PC-9 (cell line): ENCODE results near the gene ASPHD1. TPM values are rescaled to one million over a fixed set of nuclear protein-coding genes. Genes with fewer than 3 reads are reported as not detected.

Source experiments
- BruUV-seq: library from RNA; stranded (reverse); fragments of 400-500 nt; replicated peaks from 2 replicates; lab custom pipeline; 2021; lab: Mats Ljungman, UMichigan
- CTCF ChIA-PET: fragments of 300-600 bp; sonication (Branson Sonifier 250); formaldehyde crosslinking; loops from one replicate; lab custom pipeline; 2022; ENCODE audit warnings: antibody characterized with exemption; lab: Charles Lee
- POLR2A ChIA-PET: fragments of 300-600 bp; sonication (Branson Sonifier 250); formaldehyde crosslinking; loops from one replicate; lab custom pipeline; 2022; ENCODE audit warnings: antibody characterized with exemption; ENCODE audit not compliant: unreplicated experiment; lab: Charles Lee
- DNase-seq, 2 experiments: peaks; one replicate each; pipeline versions ENCODE4 v3.0.0 to v3.0.0-alpha.2; 2015 to 2022; ENCODE audit warnings: mixed read lengths in 1 of 2
- H2AFZ ChIP-seq: fragments of 200-600 bp; sonication (generic); 2 replicates; pipeline ENCODE4 v1.8.1; 2017; ENCODE audit warnings: antibody characterized with exemption
- H3F3A ChIP-seq: fragments of 200-600 bp; sonication (generic); 2 replicates; pipeline ENCODE4 v1.8.1; 2017; ENCODE audit warnings: antibody characterized with exemption, mild to moderate bottlenecking, low read depth; ENCODE audit not compliant: insufficient read depth
- H3K27ac ChIP-seq: fragments of 200-600 bp; sonication (generic); 2 replicates; pipeline ENCODE4 v1.6.1; 2016; ENCODE audit warnings: mixed run types
- H3K27me3 ChIP-seq: fragments of 200-600 bp; sonication (generic); 2 replicates; pipeline ENCODE4 v1.6.1; 2016; ENCODE audit warnings: low read depth, mixed run types; ENCODE audit not compliant: insufficient read depth
- H3K36me3 ChIP-seq: fragments of 200-600 bp; sonication (generic); 2 replicates; pipeline ENCODE4 v1.6.1; 2016; ENCODE audit warnings: low read depth, mixed run types
- H3K4me1 ChIP-seq: fragments of 200-600 bp; sonication (generic); replicated peaks from 2 replicates; pipeline ENCODE4 v1.6.1; 2016; ENCODE audit warnings: mixed run types; ENCODE audit not compliant: insufficient read depth
- H3K4me2 ChIP-seq: fragments of 200-600 bp; sonication (generic); 2 replicates; pipeline ENCODE4 v1.6.1; 2017; ENCODE audit warnings: mixed run types
- H3K4me3 ChIP-seq: fragments of 200-600 bp; sonication (generic); 2 replicates; pipeline ENCODE4 v1.6.1; 2016; ENCODE audit warnings: mixed run types
- H3K79me2 ChIP-seq: fragments of 200-600 bp; sonication (generic); 2 replicates; pipeline ENCODE4 v1.6.1; 2017; ENCODE audit warnings: low read depth, mixed run types
- H3K9me2 ChIP-seq: fragments of 200-600 bp; sonication (generic); 2 replicates; pipeline ENCODE4 v1.8.1; 2017; ENCODE audit warnings: mild to moderate bottlenecking; ENCODE audit not compliant: insufficient read depth
- H3K9me3 ChIP-seq: fragments of 200-600 bp; sonication (generic); 2 replicates; pipeline ENCODE4 v1.8.1; 2016; ENCODE audit warnings: low read depth; ENCODE audit not compliant: insufficient read depth
- H4K20me1 ChIP-seq: fragments of 200-600 bp; sonication (generic); 2 replicates; pipeline ENCODE4 v1.8.1; 2017; ENCODE audit not compliant: insufficient read depth
- EZH2 ChIP-seq: fragments of 200-600 bp; sonication (generic); IDR thresholded peaks from 2 replicates; pipeline ENCODE4 v1.8.0; 2017; ENCODE audit warnings: antibody characterized with exemption, low read depth
- intact Hi-C: fragments of 100-400 bp; cut with micrococcal nuclease; formaldehyde crosslinking; loops from one replicate; pipeline ENCODE4 v1.10.0; 2022; ENCODE audit not compliant: unreplicated experiment
- total RNA-seq: library from RNA; stranded (reverse); gene quantifications from 2 replicates; pipeline ENCODE4 v1.2.3, GENCODE V29; 2021
- TF ChIP-seq, protein P1 (sequence below): fragments of 200-600 bp; sonication (generic); conservative IDR thresholded peaks from 2 replicates; pipeline ENCODE4 v1.6.1; 2017; ENCODE audit warnings: mixed run types, antibody characterized with exemption, mild to moderate bottlenecking, moderate library complexity

The ASPHD1 gene
- total RNA-seq, 1 experiment from 2014 or later = 8.3 TPM

DNA sequence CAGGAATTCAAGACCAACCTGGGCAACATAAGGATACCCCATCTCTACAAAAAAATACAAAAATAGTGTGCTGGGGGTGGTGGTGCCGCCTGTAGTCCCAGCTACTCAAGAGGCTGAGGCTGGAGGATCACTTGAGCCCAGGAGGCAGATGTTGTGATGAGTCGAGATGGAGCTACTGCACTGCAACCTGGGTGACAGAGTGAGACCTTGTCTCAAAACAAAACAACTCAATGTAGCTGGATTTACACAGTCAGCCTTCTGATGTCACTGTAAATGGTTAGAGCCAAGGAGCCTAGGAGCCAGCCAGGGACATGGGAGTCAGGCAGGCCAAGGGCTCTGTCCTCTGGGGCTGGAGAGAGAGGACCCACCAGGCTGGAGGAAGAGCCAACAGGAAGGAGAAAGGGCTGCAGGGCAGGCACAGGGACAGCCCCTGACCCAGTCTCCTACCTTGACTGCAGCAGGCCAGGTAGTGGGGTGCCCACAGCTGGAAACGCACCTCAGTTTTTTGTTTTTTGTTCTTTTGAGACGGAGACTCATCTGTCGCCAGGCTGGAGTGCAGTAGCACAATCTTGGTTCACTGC is 45.7 kb upstream of the ASPHD1 start:
- no peaks in the 10 kb centered on the region for H3K79me2 ChIP-seq
- TF ChIP-seq, protein P1, sequence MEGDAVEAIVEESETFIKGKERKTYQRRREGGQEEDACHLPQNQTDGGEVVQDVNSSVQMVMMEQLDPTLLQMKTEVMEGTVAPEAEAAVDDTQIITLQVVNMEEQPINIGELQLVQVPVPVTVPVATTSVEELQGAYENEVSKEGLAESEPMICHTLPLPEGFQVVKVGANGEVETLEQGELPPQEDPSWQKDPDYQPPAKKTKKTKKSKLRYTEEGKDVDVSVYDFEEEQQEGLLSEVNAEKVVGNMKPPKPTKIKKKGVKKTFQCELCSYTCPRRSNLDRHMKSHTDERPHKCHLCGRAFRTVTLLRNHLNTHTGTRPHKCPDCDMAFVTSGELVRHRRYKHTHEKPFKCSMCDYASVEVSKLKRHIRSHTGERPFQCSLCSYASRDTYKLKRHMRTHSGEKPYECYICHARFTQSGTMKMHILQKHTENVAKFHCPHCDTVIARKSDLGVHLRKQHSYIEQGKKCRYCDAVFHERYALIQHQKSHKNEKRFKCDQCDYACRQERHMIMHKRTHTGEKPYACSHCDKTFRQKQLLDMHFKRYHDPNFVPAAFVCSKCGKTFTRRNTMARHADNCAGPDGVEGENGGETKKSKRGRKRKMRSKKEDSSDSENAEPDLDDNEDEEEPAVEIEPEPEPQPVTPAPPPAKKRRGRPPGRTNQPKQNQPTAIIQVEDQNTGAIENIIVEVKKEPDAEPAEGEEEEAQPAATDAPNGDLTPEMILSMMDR = no peak
- no peak for TF ChIP-seq EZH2
- no peaks in the 10 kb centered on the region for H3K9me3 ChIP-seq
- no peak for DNase-seq
- intact Hi-C loops = no loop called here
- no peak overlapping the region for H3K27ac ChIP-seq
- no peak overlapping the region for H3K4me2 ChIP-seq
- no peaks in the 10 kb centered on the region for H3K27me3 ChIP-seq
- ChIA-PET POLR2A (no interaction called here), CTCF (interaction anchor here (0.7 kb wide), 1 partner anchor 27 kb away, joined by 10 read pairs; no protein-coding TSS in a partner anchor)
- H3K4me1 ChIP-seq = no peaks in the 10 kb centered on the region
- BruUV-seq = no TSS peak
- no peak overlapping the region for H3K4me3 ChIP-seq
- no peak overlapping the region for H2AFZ ChIP-seq
- no peaks in the 10 kb centered on the region for H3K36me3 ChIP-seq
- H3F3A ChIP-seq = no peaks in the 10 kb centered on the region
- no peaks in the 10 kb centered on the region for H4K20me1 ChIP-seq
- no peaks in the 10 kb centered on the region for H3K9me2 ChIP-seq

DNA sequence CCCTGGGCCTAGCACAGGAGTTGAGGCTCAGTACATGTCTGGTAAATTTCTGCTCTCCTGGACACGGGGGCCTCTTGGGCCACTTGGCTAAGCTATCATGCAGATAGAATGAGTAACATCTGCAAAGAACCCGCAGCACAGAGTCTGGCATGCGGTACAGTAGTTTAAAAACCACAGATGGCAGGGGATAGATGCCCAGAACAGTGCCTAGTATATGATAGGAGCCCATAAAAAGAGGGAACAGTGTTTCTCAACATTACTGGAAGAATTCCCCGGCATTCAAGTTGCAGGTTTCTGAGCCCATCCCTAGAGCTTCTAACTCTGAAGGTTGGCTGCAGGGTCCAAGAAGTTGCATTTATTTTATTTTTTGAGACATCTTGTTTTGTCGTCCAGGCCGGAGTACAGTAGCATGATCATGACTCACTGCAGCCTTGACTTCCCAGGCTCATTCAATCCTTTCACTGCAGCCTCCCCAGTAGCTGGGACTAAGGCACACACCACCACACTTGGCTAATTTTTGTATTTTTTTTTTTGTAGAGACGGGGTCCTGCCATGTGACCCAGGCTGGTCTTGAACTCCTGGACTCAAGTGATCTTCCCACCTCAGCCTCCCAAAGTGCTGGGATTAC is 43.0 kb upstream of the ASPHD1 start:
- peaks cover 10% of the 10 kb centered on the region for H3K79me2 ChIP-seq
- no peaks in the 10 kb centered on the region for H4K20me1 ChIP-seq
- ChIA-PET CTCF (no interaction called here), POLR2A (interaction anchor here (0.7 kb wide), 1 partner anchor 36 kb away, joined by 32 read pairs; no protein-coding TSS in a partner anchor)
- no peaks in the 10 kb centered on the region for H3K27me3 ChIP-seq
- no peaks in the 10 kb centered on the region for H3K9me3 ChIP-seq
- H3K9me2 ChIP-seq = no peaks in the 10 kb centered on the region
- no peaks in the 10 kb centered on the region for H3F3A ChIP-seq
- TF ChIP-seq EZH2 = no peak
- TF ChIP-seq, protein P1 = no peak
- H3K4me3 ChIP-seq = no peak overlapping the region
- H3K4me1 ChIP-seq = peaks cover 9% of the 10 kb centered on the region
- no peak for DNase-seq
- no peaks in the 10 kb centered on the region for H3K36me3 ChIP-seq
- intact Hi-C loops = no loop called here
- H3K4me2 ChIP-seq = no peak overlapping the region
- no peak overlapping the region for H2AFZ ChIP-seq
- H3K27ac ChIP-seq = no peak overlapping the region
- no TSS peak for BruUV-seq

GRCh38 chr16:29858149-29858849 is 42.0 kb upstream of the ASPHD1 start:
- Histone ChIP-seq H3K27me3 (no peaks in the 10 kb centered on the region), H3K79me2 (peaks cover 14% of the 10 kb centered on the region), H3K4me1 (peaks cover 10% of the 10 kb centered on the region), H3K27ac (no peak overlapping the region), H2AFZ (no peak overlapping the region), H3K36me3 (no peaks in the 10 kb centered on the region), H3K9me2 (no peaks in the 10 kb centered on the region), H3K9me3 (no peaks in the 10 kb centered on the region), H3F3A (no peaks in the 10 kb centered on the region), H3K4me3 (no peak overlapping the region), H4K20me1 (no peaks in the 10 kb centered on the region), H3K4me2 (no peak overlapping the region)
- no TSS peak for BruUV-seq
- no peak for TF ChIP-seq EZH2
- intact Hi-C loops = no loop called here
- DNase-seq = no peak
- CTCF ChIA-PET = no interaction called here
- POLR2A ChIA-PET = interaction anchor here (0.7 kb wide), 2 partner anchors 37 to 43 kb away, joined by 15 to 32 read pairs; partner anchors contain the start of gene PAGR1
